BLaER1 treated with 17β-estradiol and CSF1 and Interleukin-3, amounts not matched to agents 10 nM and 100 nM (cell line): Measurements from ENCODE around the gene B3GNT7.
A peak's percentile ranks its signal among the peaks of the same experiment; 100 is the strongest.
"Not testable (repeated sequence)": the region's sequence is repeated elsewhere in the genome, so short reads cannot be mapped to it uniquely, and the experiment has no call there.

Experiments
- H3K27ac ChIP-seq, 11 experiments: shearing (Covaris generic); formaldehyde crosslinking; 2 replicates each; pipeline ENCODE4 v1.8.1; 2022
- H3K27me3 ChIP-seq, 11 experiments: shearing (Covaris generic); formaldehyde crosslinking; 2 replicates each; pipeline ENCODE4 v1.8.1; 2022
- H3K36me3 ChIP-seq, 11 experiments: shearing (Covaris generic); formaldehyde crosslinking; 2 replicates each; pipeline ENCODE4 v1.8.1; 2022
- H3K4me1 ChIP-seq, 10 experiments: shearing (Covaris generic); formaldehyde crosslinking; 2 replicates each; pipeline ENCODE4 v1.8.1; 2022
- H3K4me2 ChIP-seq, 11 experiments: shearing (Covaris generic); formaldehyde crosslinking; 2 replicates each; pipeline ENCODE4 v1.8.1; 2022
- H3K4me3 ChIP-seq, 10 experiments: shearing (Covaris generic); formaldehyde crosslinking; 2 replicates each; pipeline ENCODE4 v1.8.1; 2022
- H3K9ac ChIP-seq, 11 experiments: shearing (Covaris generic); formaldehyde crosslinking; 2 replicates each; pipeline ENCODE4 v1.8.1; 2022
- H3K9me3 ChIP-seq, 11 experiments: shearing (Covaris generic); formaldehyde crosslinking; replicated peaks in 1 of 11; 2 replicates each; pipeline ENCODE4 v1.8.1; 2022
- H4K20me1 ChIP-seq, 11 experiments: shearing (Covaris generic); formaldehyde crosslinking; 2 replicates each; pipeline ENCODE4 v1.8.1; 2022
- Cebpa-rat ChIP-seq, 11 experiments: shearing (Covaris generic); IDR thresholded peaks; 2 replicates each; pipeline ENCODE4 v1.8.1; 2022

Gene B3GNT7, protein sequence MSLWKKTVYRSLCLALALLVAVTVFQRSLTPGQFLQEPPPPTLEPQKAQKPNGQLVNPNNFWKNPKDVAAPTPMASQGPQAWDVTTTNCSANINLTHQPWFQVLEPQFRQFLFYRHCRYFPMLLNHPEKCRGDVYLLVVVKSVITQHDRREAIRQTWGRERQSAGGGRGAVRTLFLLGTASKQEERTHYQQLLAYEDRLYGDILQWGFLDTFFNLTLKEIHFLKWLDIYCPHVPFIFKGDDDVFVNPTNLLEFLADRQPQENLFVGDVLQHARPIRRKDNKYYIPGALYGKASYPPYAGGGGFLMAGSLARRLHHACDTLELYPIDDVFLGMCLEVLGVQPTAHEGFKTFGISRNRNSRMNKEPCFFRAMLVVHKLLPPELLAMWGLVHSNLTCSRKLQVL

DNA sequence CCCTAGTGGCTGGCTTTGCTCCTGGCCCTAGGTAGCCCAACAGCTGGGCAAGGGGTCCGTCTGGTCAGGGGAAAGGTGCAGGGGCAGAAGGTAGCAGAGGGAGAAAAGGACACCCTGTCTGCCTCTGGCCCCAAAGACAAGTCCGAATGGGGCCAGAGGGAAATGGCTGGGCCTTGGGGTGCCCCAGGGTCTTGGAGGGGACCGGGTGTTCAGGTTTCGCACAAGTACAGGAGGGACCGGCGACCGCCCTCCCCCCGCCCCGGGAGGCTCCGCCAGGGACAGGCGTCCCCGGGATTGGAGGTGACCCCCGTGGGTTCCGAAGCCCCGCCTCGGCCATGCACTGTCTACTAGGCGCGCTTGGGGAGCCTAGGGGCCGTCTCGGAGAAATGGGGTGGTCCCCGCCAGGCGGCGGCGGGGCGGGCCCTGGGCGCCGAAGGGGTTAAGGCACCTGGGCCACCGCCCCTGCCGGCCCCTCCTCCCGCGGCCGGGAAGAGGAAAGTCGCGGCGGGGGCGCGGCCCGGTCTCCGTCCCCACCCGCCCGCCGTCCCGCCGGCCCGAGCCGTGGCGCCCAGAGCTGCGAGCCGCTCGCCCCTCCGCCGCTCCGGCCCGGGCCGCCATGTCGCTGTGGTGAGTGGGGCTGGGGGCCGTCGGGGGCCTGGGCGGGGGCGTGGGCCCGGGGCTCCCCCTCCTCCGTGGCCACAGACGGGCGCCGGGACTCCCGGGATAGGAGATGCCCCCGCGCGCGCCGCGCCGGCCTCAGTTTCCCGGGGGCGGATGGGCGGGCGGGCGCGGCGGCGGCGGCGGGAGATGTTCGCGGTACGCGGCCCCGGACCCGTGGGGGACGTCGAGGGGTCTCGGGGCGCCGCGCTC, at the start of gene B3GNT7:
Gene B3GNT7, plus strand, starts transcription at position 523 of the 870 bp plus-strand sequence. Its CDS starts 94 bp downstream, at position 617.
- no peak for TF ChIP-seq Cebpa-rat (IDR thresholded peaks at IDR 0.05)
- peak within 1 kb of the TSS in 2 of 11 experiments; percentile 47 to 48; a peak in 2 of 22 replicates for H3K27ac ChIP-seq
- peak within 1 kb of the TSS in 9 of 11 experiments; percentile 16 to 80 (median 41); a peak in 14 of 22 replicates for H3K9ac ChIP-seq
- peak within 1 kb of the TSS; percentile 78 to 96 (median 89) for H3K4me2 ChIP-seq
- peaks cover 60 to 76% (median 66%) of the 10 kb centered on the region in 10 experiments for H3K4me1 ChIP-seq
- H3K36me3 ChIP-seq, result no peaks in the 10 kb centered on the region
- H4K20me1 ChIP-seq, result peaks cover 0 to 10% (median 0%) of the 10 kb centered on the region in 11 experiments; a peak in 4 of 22 replicates
- H3K27me3 ChIP-seq, result peaks cover 44 to 53% (median 47%) of the 10 kb centered on the region in 11 experiments
- no peaks in the 10 kb centered on the region for H3K9me3 ChIP-seq
- H3K4me3 ChIP-seq, result peak within 1 kb of the TSS; percentile 48 to 69 (median 56)

- Histone ChIP-seq H4K20me1 (no peaks in the 10 kb centered on the region), H3K4me1 (peaks cover 17 to 74% (median 26%) of the 10 kb centered on the region in 10 experiments), H3K27me3 (no peaks in the 10 kb centered on the region), H3K27ac (no peak overlapping the region), H3K4me2 (peak overlapping the region in 1 of 11 experiments; percentile 37; a peak in 1 of 22 replicates), H3K9ac (no peak overlapping the region), H3K4me3 (no peak overlapping the region), H3K36me3 (no peaks in the 10 kb centered on the region), H3K9me3 (0 out of 22 replicates have a peak, but pooled peaks cover 0 to 3% (median 0%) of the 10 kb centered on the region in 11 experiments)
- TF ChIP-seq Cebpa-rat (IDR thresholded peaks at IDR 0.05), result no peak
These were observed 48.4 kb upstream of the B3GNT7 start for GRCh38 chr2:231347081-231347480.

DNA sequence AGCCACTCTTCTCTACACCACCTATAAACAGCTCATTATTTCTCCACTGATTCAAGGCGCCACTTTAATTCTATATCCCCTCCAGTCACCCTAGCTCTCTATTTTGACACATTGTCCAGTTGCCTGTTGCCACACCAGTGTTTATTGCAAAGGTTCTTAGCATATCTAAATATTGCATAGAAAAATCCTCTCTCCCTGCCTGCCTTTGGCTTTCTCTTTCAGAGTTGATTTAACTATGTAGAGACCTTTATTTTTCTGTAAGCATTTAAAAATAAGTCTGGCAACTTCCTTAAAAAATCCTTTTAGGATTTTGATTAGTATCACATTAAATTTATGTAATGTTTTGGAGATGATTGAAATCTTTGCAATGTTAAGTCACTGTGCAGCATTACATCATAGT, 47.9 kb upstream of the B3GNT7 start:
- 0 out of 22 replicates have a peak, but pooled peaks cover 0 to 3% (median 0%) of the 10 kb centered on the region in 11 experiments for H3K9me3 ChIP-seq
- no peak overlapping the region for H3K9ac ChIP-seq
- H3K27ac ChIP-seq, result no peak overlapping the region
- H3K4me2 ChIP-seq, result peak overlapping the region in 2 of 11 experiments; percentile 62 to 63; a peak in 1 of 22 replicates
- no peaks in the 10 kb centered on the region for H3K36me3 ChIP-seq
- TF ChIP-seq Cebpa-rat (IDR thresholded peaks at IDR 0.05), result no peak
- H3K27me3 ChIP-seq, result no peaks in the 10 kb centered on the region
- no peaks in the 10 kb centered on the region for H4K20me1 ChIP-seq
- peaks cover 17 to 69% (median 26%) of the 10 kb centered on the region in 10 experiments for H3K4me1 ChIP-seq
- H3K4me3 ChIP-seq, result no peak overlapping the region

- Histone ChIP-seq H3K4me1 (peaks cover 14 to 63% (median 25%) of the 10 kb centered on the region in 10 experiments), H4K20me1 (no peaks in the 10 kb centered on the region), H3K4me2 (peak overlapping the region in 2 of 11 experiments; percentile 62 to 63; a peak in 4 of 22 replicates), H3K27ac (no peak overlapping the region), H3K36me3 (no peaks in the 10 kb centered on the region), H3K9ac (no peak overlapping the region), H3K4me3 (no peak overlapping the region), H3K9me3 (0 out of 22 replicates have a peak, but pooled peaks cover 0 to 3% (median 0%) of the 10 kb centered on the region in 11 experiments), H3K27me3 (no peaks in the 10 kb centered on the region)
- no peak for TF ChIP-seq Cebpa-rat (IDR thresholded peaks at IDR 0.05)
These were observed 47.3 kb upstream of the B3GNT7 start for GRCh38 chr2:231348173-231348572.

GRCh38 chr2:231348704-231349373, 46.7 kb upstream of the B3GNT7 start:
- Histone ChIP-seq H3K9me3 (0 out of 22 replicates have a peak, but pooled peaks cover 0 to 3% (median 0%) of the 10 kb centered on the region in 11 experiments), H3K4me1 (peaks cover 14 to 57% (median 24%) of the 10 kb centered on the region in 10 experiments), H3K27ac (no peak overlapping the region), H3K4me3 (no peak overlapping the region), H3K27me3 (no peaks in the 10 kb centered on the region), H4K20me1 (no peaks in the 10 kb centered on the region), H3K36me3 (no peaks in the 10 kb centered on the region), H3K9ac (no peak overlapping the region), H3K4me2 (peak overlapping the region in 6 of 11 experiments; percentile 0 to 63 (median 30); a peak in 6 of 22 replicates)
- no peak for TF ChIP-seq Cebpa-rat (IDR thresholded peaks at IDR 0.05)

DNA sequence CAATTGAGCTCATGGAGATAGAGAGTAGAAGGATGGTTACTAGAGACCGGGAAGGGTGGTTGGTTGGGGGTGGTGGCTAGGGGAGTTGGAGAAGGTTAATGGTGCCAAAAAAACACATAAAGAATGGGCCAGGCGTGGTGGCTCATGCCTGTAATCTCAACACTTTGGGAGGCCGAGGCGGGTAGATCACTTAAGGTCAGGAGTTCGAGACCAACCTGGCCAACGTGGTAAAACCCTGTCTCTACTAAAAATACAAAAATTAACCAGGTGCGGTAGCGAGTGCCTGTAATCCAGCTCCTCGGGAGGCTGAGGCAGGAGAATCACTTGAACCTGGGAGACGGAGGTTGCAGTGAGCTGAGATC, 46.2 kb upstream of the B3GNT7 start:
- Histone ChIP-seq H3K4me1 (peaks cover 14 to 52% (median 23%) of the 10 kb centered on the region in 10 experiments), H3K4me2 (peak overlapping the region in 3 of 11 experiments; percentile 0 to 63 (median 62); a peak in 4 of 22 replicates)
- H3K9ac ChIP-seq, H3K9me3 ChIP-seq, H3K27me3 ChIP-seq, H3K4me3 ChIP-seq, H3K36me3 ChIP-seq, H3K27ac ChIP-seq, H4K20me1 ChIP-seq: not testable (repeated sequence)

DNA sequence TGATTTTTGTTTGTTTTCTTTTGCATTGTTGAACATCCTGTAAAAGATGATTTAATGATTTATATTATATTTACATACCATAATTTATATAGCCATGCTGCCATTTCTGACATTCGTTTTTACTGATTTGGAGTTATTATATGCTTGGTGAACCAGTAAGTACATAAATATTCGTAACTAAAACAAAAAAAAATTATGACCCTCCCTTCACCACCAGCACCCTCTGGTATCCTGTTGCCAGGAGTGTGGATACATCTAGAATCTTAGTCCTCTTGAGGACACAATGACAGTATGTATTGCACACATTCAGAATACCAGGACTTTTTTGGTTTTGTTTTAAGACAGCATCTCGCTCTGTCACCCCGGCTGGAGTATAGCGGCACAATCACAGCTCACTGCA, 43.9 kb upstream of the B3GNT7 start:
- Histone ChIP-seq H3K9me3 (no peaks in the 10 kb centered on the region), H3K27me3 (no peaks in the 10 kb centered on the region), H3K4me3 (no peak overlapping the region), H3K4me1 (peaks cover 0 to 35% (median 4%) of the 10 kb centered on the region in 10 experiments; a peak in 6 of 20 replicates), H3K9ac (no peak overlapping the region), H3K36me3 (no peaks in the 10 kb centered on the region), H4K20me1 (no peaks in the 10 kb centered on the region), H3K4me2 (no peak overlapping the region), H3K27ac (no peak overlapping the region)
- TF ChIP-seq Cebpa-rat (IDR thresholded peaks at IDR 0.05), result no peak

- Histone ChIP-seq H3K4me2 (no peak overlapping the region), H3K4me1 (peaks cover 0 to 19% (median 4%) of the 10 kb centered on the region in 10 experiments; a peak in 6 of 20 replicates), H3K9me3 (no peaks in the 10 kb centered on the region), H3K36me3 (no peaks in the 10 kb centered on the region), H4K20me1 (no peaks in the 10 kb centered on the region), H3K27me3 (no peaks in the 10 kb centered on the region), H3K9ac (no peak overlapping the region), H3K27ac (no peak overlapping the region), H3K4me3 (no peak overlapping the region)
- TF ChIP-seq Cebpa-rat (IDR thresholded peaks at IDR 0.05), result no peak
These were observed 42.0 kb upstream of the B3GNT7 start for GRCh38 chr2:231353469-231353868.
